ENCODE results near the gene ASB2.

The ASB2 gene

DNA sequence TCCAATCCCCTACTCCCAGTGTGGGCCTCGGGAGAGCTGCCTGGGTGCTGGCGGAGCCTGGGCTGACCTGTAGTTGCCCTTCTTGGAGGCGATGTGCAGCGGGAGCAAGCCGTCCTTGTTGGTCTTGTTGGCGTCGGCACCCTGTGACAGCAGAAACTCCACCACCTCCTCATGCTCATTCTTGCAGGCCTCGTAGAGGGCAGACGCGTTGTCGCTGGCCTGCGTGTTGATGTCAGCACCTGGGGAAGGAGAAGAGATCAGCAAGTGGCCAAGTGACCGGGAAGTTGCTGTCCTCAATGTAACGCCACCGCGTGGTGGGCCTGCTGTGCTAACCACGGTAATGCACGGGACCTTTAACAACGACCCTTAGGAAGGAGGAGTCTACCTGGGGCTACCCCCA is 29.1 kb downstream of the ASB2 start:
- no peak overlapping the region for H3K27ac ChIP-seq (replicated peaks)
- TF ChIP-seq POLR2AphosphoS5 (IDR thresholded peaks at IDR 0.05; ENCODE audit: low read depth) = no peak
- TF ChIP-seq, protein P1, sequence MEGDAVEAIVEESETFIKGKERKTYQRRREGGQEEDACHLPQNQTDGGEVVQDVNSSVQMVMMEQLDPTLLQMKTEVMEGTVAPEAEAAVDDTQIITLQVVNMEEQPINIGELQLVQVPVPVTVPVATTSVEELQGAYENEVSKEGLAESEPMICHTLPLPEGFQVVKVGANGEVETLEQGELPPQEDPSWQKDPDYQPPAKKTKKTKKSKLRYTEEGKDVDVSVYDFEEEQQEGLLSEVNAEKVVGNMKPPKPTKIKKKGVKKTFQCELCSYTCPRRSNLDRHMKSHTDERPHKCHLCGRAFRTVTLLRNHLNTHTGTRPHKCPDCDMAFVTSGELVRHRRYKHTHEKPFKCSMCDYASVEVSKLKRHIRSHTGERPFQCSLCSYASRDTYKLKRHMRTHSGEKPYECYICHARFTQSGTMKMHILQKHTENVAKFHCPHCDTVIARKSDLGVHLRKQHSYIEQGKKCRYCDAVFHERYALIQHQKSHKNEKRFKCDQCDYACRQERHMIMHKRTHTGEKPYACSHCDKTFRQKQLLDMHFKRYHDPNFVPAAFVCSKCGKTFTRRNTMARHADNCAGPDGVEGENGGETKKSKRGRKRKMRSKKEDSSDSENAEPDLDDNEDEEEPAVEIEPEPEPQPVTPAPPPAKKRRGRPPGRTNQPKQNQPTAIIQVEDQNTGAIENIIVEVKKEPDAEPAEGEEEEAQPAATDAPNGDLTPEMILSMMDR (IDR thresholded peaks at IDR 0.05; ENCODE audit: insufficient read depth, low read length) = no peak
- no peak for DNase-seq (ENCODE audit: low read depth in 1 of 2, low spot score in 1 of 2)
- no peaks in the 10 kb centered on the region for H3K27me3 ChIP-seq (ENCODE audit: insufficient read depth, poor library complexity, severe bottlenecking)
- H3K4me3 ChIP-seq (replicated peaks; ENCODE audit: insufficient read depth, low read length) = no peak overlapping the region

DNA sequence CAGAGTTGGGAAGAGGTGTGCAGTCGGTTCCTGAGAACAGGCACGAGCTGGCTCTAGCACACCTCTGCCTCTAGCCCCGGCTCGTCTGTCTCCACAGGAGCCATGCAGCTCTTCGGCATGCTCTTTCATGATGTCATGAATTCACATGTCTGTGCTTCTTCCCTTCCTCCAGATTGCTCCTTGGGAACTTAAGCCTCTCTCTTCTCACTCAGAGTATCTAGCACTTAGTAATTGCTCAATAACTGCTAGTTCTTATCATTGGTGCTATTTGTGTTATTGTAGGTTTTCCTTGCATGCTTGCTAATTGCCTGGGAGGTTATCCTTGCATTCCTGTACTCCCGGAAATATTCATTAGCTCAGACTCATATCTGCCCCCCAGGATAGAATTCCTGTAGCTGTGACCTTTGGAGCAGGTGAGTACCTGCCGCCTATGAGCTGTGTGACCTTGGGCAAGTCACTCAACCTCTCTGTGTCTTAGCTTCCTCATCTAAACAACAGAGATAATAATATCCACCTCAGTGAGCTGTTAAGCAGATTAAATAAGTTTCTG is 29.8 kb downstream of the ASB2 start:
- H3K4me3 ChIP-seq (replicated peaks; ENCODE audit: insufficient read depth, low read length) = no peak overlapping the region
- no peak overlapping the region for H3K27ac ChIP-seq (replicated peaks)
- TF ChIP-seq, protein P2, sequence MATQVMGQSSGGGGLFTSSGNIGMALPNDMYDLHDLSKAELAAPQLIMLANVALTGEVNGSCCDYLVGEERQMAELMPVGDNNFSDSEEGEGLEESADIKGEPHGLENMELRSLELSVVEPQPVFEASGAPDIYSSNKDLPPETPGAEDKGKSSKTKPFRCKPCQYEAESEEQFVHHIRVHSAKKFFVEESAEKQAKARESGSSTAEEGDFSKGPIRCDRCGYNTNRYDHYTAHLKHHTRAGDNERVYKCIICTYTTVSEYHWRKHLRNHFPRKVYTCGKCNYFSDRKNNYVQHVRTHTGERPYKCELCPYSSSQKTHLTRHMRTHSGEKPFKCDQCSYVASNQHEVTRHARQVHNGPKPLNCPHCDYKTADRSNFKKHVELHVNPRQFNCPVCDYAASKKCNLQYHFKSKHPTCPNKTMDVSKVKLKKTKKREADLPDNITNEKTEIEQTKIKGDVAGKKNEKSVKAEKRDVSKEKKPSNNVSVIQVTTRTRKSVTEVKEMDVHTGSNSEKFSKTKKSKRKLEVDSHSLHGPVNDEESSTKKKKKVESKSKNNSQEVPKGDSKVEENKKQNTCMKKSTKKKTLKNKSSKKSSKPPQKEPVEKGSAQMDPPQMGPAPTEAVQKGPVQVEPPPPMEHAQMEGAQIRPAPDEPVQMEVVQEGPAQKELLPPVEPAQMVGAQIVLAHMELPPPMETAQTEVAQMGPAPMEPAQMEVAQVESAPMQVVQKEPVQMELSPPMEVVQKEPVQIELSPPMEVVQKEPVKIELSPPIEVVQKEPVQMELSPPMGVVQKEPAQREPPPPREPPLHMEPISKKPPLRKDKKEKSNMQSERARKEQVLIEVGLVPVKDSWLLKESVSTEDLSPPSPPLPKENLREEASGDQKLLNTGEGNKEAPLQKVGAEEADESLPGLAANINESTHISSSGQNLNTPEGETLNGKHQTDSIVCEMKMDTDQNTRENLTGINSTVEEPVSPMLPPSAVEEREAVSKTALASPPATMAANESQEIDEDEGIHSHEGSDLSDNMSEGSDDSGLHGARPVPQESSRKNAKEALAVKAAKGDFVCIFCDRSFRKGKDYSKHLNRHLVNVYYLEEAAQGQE (IDR thresholded peaks at IDR 0.05; ENCODE audit: insufficient replicate concordance, low read depth) = no peak
- TF ChIP-seq GABPA (IDR thresholded peaks at IDR 0.05; ENCODE audit: low read depth) = no peak
- TF ChIP-seq POLR2AphosphoS5 (IDR thresholded peaks at IDR 0.05; ENCODE audit: low read depth) = no peak
- TF ChIP-seq, protein P1 (IDR thresholded peaks at IDR 0.05; ENCODE audit: insufficient read depth, low read length) = no peak
- TF ChIP-seq SPI1 (IDR thresholded peaks at IDR 0.05; ENCODE audit: borderline replicate concordance, low read depth) = no peak
- no peak for DNase-seq (ENCODE audit: low read depth in 1 of 2, low spot score in 1 of 2)
- H3K27me3 ChIP-seq (ENCODE audit: insufficient read depth, poor library complexity, severe bottlenecking) = no peaks in the 10 kb centered on the region

DNA sequence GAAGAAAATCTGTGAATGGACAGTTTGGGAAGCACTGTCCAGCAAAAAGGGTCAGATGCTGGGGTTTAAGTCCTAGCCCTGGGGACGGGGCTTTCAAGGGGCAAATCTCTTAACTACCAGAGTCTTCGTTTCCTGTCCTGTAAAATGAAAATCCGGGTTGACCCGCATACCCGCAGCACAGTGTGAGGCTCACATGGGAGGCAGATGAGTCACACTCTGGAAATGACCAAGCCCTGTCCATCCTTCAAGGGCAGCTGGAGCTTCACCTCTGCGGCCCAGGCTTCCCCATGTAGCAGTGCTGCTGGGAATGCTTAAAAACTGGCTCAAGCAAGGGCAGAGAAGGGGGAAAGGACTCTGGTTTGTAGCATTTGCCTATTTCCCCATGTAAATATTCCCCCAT is 30.3 kb downstream of the ASB2 start:
- H3K27ac ChIP-seq (replicated peaks) = no peak overlapping the region
- no peak for DNase-seq (ENCODE audit: low read depth in 1 of 2, low spot score in 1 of 2)

More for the DNA sequence above, 30.3 kb downstream of the ASB2 start:
- TF ChIP-seq POLR2AphosphoS5 (IDR thresholded peaks at IDR 0.05; ENCODE audit: low read depth) = no peak
- TF ChIP-seq SPI1 (IDR thresholded peaks at IDR 0.05; ENCODE audit: borderline replicate concordance, low read depth) = no peak
- TF ChIP-seq, protein P2 (IDR thresholded peaks at IDR 0.05; ENCODE audit: insufficient replicate concordance, low read depth) = no peak
- TF ChIP-seq GABPA (IDR thresholded peaks at IDR 0.05; ENCODE audit: low read depth) = no peak
- TF ChIP-seq, protein P1 (IDR thresholded peaks at IDR 0.05; ENCODE audit: insufficient read depth, low read length) = no peak
- H3K4me3 ChIP-seq (replicated peaks; ENCODE audit: insufficient read depth, low read length) = no peak overlapping the region
- no peaks in the 10 kb centered on the region for H3K27me3 ChIP-seq (ENCODE audit: insufficient read depth, poor library complexity, severe bottlenecking)

Data from HL-60 (cell line).